HFF-Myc (cell line): ENCODE measurements around the gene APBA3.

Experiments used
- DNase-seq: peaks from one replicate; pipeline ENCODE4 v3.0.0-alpha.2; 2011; ENCODE audit warnings: low read depth; ENCODE audit errors: extremely low read depth
- H3K4me3 ChIP-seq: replicated peaks from 2 replicates; pipeline ENCODE4 v1.5.1; 2011; ENCODE audit warnings: low read depth, mild to moderate bottlenecking, control low read depth, low read length
- TF ChIP-seq, protein P1 (sequence below): IDR thresholded peaks from 2 replicates; pipeline ENCODE4 v1.5.1; 2012; ENCODE audit warnings: mild to moderate bottlenecking, low read depth, low read length, control low read depth; ENCODE audit errors: missing control alignments

The APBA3 gene

DNA sequence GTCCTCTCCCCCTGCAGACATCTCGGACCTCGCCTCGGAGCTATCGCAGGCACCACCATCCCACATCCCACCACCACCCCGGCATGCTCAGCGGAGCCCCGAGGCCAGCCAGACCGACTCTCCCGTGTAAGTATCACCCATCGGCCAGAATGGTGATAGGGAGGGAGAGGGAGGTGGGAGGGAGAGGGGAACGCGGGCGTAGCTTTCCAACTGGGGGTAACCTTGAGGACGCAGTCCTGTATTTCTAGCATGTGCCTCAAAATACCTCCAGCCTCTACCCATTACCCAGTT, 27.2 kb downstream of the APBA3 start:
- TF ChIP-seq, protein P1, sequence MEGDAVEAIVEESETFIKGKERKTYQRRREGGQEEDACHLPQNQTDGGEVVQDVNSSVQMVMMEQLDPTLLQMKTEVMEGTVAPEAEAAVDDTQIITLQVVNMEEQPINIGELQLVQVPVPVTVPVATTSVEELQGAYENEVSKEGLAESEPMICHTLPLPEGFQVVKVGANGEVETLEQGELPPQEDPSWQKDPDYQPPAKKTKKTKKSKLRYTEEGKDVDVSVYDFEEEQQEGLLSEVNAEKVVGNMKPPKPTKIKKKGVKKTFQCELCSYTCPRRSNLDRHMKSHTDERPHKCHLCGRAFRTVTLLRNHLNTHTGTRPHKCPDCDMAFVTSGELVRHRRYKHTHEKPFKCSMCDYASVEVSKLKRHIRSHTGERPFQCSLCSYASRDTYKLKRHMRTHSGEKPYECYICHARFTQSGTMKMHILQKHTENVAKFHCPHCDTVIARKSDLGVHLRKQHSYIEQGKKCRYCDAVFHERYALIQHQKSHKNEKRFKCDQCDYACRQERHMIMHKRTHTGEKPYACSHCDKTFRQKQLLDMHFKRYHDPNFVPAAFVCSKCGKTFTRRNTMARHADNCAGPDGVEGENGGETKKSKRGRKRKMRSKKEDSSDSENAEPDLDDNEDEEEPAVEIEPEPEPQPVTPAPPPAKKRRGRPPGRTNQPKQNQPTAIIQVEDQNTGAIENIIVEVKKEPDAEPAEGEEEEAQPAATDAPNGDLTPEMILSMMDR: no peak
- DNase-seq: no peak
- no peak overlapping the region for H3K4me3 ChIP-seq

DNA sequence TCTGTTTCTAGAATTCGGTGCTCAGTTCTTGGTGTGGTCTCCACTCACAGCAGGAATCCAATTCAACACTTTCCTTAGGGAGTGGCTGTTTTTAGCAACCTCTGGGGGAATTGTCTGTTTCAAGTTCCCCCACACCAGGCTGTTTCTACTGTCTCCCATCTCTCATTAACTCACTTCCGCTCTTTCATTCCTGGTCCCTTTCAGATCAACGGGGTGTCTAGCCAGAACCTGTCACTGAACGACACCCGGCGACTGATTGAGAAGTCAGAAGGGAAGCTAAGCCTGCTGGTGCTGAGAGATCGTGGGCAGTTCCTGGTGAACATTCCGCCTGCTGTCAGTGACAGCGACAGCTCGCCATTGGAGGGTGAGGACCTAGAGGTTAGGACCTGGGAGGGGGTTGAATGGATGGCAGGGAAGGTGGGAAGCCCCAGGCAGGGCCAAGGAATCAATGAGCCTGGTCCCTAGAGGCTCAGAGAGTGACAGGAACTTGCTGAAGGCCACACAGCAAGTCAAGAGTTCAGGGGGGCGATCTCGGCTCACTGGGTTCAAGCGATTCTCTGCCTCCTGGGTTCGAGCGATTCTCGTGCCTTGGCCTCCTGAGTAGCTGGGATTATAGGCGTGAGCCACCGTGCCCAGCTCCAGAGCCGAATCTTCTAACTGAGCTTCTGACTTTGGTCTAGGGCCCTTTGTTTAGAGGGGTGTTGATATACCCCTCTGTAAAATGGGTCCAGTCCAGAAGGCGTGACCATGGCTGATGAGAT, 27.8 kb downstream of the APBA3 start:
- DNase-seq: no peak
- TF ChIP-seq, protein P1: no peak
- H3K4me3 ChIP-seq: no peak overlapping the region

DNA sequence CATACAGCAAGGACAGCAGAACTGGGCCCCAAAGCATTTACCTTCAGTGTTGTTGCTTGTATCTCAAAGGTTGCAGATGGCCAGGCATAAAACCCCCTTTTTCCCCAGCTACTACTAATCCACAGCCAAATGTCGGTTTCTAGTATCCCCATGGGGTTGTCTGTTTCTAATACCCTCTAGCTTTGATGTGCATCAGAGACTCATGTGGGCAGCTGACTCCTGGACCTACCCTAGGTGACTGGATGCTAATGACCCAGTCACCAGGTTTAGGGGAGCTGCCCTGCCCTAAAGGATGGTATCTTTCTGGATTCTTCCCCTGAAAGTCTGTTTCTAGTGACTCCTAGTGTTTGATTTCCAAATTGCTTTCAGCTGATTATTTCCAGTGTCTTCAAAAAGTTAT, 29.4 kb downstream of the APBA3 start:
- no peak for DNase-seq
- TF ChIP-seq, protein P1: no peak
- H3K4me3 ChIP-seq: no peak overlapping the region

DNA sequence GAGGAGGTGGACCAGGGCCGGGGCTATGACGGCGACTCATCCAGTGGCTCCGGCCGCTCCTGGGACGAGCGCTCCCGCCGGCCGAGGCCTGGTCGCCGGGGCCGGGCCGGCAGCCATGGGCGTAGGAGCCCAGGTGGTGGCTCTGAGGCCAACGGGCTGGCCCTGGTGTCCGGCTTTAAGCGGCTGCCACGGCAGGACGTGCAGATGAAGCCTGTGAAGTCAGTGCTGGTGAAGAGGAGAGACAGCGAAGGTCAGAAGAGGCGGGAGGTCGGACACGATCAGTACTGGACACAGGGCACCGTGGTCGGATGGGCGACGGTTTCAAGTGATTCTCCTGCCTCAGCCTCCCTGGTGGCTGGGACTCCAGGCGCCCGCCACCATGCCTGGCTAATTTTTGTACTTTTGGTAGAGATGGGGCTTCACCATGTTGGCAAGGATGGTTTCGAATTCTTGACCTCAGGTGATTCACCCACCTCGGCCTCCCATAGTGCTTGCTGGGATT, 31.0 kb downstream of the APBA3 start:
- H3K4me3 ChIP-seq: no peak overlapping the region
- TF ChIP-seq, protein P1: no peak
- DNase-seq: no peak

DNA sequence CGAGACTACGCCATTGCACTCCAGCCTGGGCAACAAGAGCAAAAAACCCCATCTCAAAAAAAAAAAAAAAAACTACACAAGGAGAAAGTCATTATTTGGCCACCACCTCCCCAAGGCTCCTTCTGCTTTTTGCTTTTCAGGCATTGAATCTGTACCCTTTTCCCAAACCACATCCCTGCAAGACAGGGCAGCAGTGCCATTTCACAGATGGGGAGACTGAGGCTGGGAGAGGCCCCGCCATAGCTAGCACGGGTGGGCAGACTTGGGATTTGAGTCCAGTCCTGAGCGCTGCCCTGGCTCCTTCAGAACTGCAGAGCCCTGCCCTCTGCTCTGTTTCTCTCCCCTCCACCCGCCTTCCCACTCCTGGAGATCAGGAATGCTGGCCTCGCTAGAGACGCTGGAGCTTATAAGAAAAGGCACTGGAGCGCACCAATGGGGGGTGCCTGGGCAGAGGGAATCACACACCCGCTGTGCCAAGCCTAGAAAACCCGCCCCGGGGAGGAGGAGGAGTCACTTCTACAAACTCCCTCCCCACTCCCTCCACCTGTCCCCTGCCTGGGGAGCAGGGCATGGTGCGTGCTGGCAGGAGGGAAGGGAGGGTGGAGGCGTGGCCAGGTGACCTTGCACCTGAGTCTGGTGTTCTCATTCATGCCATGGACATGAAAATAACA, 35.7 kb downstream of the APBA3 start:
- DNase-seq: no peak
- TF ChIP-seq, protein P1: no peak
- no peak overlapping the region for H3K4me3 ChIP-seq

DNA sequence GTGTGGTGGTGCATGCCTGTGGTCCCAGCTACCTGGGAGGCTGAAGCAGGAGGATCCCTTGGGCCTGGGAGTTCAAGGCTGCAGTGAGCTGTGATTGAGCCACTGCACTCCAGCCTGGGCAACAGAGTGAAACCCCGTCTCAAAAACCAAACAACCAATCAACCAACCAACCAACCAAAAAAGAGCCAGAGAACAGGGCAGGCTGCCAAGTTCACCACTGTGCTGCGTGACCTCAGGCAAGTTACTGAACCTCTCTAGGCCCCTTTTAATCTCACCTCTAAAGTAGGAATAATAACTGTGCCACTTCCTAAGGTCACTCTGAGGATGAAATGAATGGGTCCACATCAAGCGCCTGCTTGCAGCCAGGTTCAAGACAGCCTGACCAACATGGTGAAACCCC, 36.4 kb downstream of the APBA3 start:
- TF ChIP-seq, protein P1: no peak
- no peak overlapping the region for H3K4me3 ChIP-seq
- no peak for DNase-seq
